Transverse colon (tissue), 4 donors: Measurements from ENCODE around the gene FAM228A. TPM values are rescaled to one million over a fixed set of nuclear protein-coding genes. Genes with fewer than 3 reads are reported as not detected.

Source experiments
- DNase-seq: peaks from one replicate; pipeline ENCODE4 v3.0.0-alpha.2; 2019
- H3K27ac ChIP-seq, 4 donors: fragments of 200-600 bp; sonication (generic); 2 replicates each; pipeline ENCODE4 v1.5.1; 2016 to 2018; ENCODE audit warnings: inconsistent platforms in 4 of 4
- H3K27me3 ChIP-seq: fragments of 200-600 bp; sonication (generic); 2 replicates; pipeline ENCODE4 v1.5.1; 2017; ENCODE audit warnings: inconsistent platforms
- H3K36me3 ChIP-seq, 4 donors: fragments of 200-600 bp; sonication (generic); 2 replicates each; pipeline ENCODE4 v1.5.1; 2017 to 2019; ENCODE audit warnings: inconsistent platforms in 4 of 4
- H3K4me1 ChIP-seq, 4 donors: fragments of 200-600 bp; sonication (generic); 2 replicates each; pipeline ENCODE4 v1.5.1; 2017 to 2020; ENCODE audit warnings: inconsistent platforms in 4 of 4
- H3K4me3 ChIP-seq, 4 donors: fragments of 200-600 bp; sonication (generic); 1 replicate in 1 of 4; 2 replicates in 3 of 4; pipeline versions ENCODE4 v1.5.1 to v1.6.1; 2017 to 2019; ENCODE audit warnings: inconsistent platforms in 4 of 4
- H3K9me3 ChIP-seq, 2 donors: fragments of 200-600 bp; sonication (generic); 2 replicates each; pipeline ENCODE4 v1.5.1; 2017 to 2019; ENCODE audit warnings: inconsistent platforms in 2 of 2
- EP300 ChIP-seq: sonication (generic); formaldehyde crosslinking; IDR thresholded peaks from one replicate; pipeline ENCODE4 v1.6.1; 2017; ENCODE audit warnings: antibody characterized with exemption, low read depth
- POLR2A ChIP-seq: fragments of 450-650 bp; IDR thresholded peaks from one replicate; pipeline ENCODE4 v1.6.1; 2016; ENCODE audit warnings: antibody characterized with exemption, mild to moderate bottlenecking, moderate library complexity
- POLR2AphosphoS5 ChIP-seq, 3 donors: sonication (generic); formaldehyde crosslinking; IDR thresholded peaks; one replicate each; pipeline ENCODE4 v1.6.1; 2016; ENCODE audit warnings: antibody characterized with exemption in 3 of 3
- WGBS, 2 donors: methylation state at CpG; one replicate each; pipeline ENCODE4 v1.1.5; 2018; ENCODE audit warnings: low coverage in 1 of 2; 5-methylcytosine and 5-hydroxymethylcytosine counted together
- in situ Hi-C, 4 donors: fragments of 200-750 bp; cut with MboI; loops; one replicate each; pipeline versions ENCODE4 v1.15.0 to v1.15.1; 2017; ENCODE audit warnings: low sequenced_read_pairs in 3 of 4, low pct_ligation_motif_present in 1 of 4, low pct_unique_long_range_greater_than_20kb in 1 of 4
- intact Hi-C: fragments of 100-400 bp; cut with DNase I; formaldehyde crosslinking; loops from one replicate; pipeline ENCODE4 v1.15.1; 2023; ENCODE audit warnings: low total_unique reads
- total RNA-seq, 4 donors: library from RNA; depleted of rRNA; stranded (reverse); fragments of >200 nt; gene quantifications; one replicate each; pipeline ENCODE4 v1.1.0, GENCODE V29; 2016
- TF ChIP-seq, protein P1 (sequence below), 5 experiments: fragments of 200-600 bp in 3 of 5; fragments of 450-650 bp in 2 of 5; sonication (generic) in 3 of 5; IDR thresholded peaks; 1 replicate in 2 of 5; 2 replicates in 3 of 5; pipeline ENCODE4 v1.5.1; 2016 to 2017; ENCODE audit warnings: antibody characterized with exemption in 5 of 5, inconsistent platforms in 3 of 5, mild to moderate bottlenecking in 2 of 5, moderate library complexity in 1 of 5

The FAM228A gene
- total RNA-seq, 4 donors from 2014 or later: 0.27 TPM; not detected in 3

DNA sequence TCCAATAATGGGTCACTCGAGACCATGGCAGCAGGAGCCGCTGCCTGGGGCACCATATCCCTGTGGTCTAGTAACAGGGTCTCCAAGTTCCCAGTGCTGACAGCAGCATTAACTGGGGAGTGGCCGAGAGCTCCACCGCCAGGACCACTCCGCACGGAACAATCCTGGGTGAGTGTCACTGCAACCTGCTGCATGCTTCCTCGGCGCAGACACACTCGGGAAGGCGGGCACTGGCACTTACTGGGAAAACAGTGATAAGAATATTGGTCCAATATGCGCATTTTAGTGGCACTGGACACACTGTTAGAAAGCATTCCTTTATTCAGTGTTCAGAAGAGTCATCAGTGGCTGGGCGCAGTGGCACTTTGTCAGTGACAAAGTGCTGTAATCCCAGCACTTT, 29.7 kb downstream of the FAM228A start:
- Histone ChIP-seq H3K4me1 (no peaks in the 10 kb centered on the region), H3K9me3 (no peaks in the 10 kb centered on the region), H3K27me3 (no peaks in the 10 kb centered on the region), H3K4me3 (no peak overlapping the region), H3K36me3 (peaks cover 0 to 27% (median 10%) of the 10 kb centered on the region in 4 donors), H3K27ac (no peak overlapping the region)
- in situ Hi-C loops: no loop called here
- intact Hi-C loops: no loop called here
- DNase-seq: no peak
- TF ChIP-seq EP300 (no peak), POLR2A (no peak), POLR2AphosphoS5 (IDR thresholded peaks at IDR 0.05) (no peak)
- TF ChIP-seq, protein P1, sequence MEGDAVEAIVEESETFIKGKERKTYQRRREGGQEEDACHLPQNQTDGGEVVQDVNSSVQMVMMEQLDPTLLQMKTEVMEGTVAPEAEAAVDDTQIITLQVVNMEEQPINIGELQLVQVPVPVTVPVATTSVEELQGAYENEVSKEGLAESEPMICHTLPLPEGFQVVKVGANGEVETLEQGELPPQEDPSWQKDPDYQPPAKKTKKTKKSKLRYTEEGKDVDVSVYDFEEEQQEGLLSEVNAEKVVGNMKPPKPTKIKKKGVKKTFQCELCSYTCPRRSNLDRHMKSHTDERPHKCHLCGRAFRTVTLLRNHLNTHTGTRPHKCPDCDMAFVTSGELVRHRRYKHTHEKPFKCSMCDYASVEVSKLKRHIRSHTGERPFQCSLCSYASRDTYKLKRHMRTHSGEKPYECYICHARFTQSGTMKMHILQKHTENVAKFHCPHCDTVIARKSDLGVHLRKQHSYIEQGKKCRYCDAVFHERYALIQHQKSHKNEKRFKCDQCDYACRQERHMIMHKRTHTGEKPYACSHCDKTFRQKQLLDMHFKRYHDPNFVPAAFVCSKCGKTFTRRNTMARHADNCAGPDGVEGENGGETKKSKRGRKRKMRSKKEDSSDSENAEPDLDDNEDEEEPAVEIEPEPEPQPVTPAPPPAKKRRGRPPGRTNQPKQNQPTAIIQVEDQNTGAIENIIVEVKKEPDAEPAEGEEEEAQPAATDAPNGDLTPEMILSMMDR (IDR thresholded peaks at IDR 0.05): no peak
- WGBS, 2 donors: 98% methylated on average over 12 of the region's 12 CpGs; no CpG with 5 or more reads in 1 of the 2 donors

DNA sequence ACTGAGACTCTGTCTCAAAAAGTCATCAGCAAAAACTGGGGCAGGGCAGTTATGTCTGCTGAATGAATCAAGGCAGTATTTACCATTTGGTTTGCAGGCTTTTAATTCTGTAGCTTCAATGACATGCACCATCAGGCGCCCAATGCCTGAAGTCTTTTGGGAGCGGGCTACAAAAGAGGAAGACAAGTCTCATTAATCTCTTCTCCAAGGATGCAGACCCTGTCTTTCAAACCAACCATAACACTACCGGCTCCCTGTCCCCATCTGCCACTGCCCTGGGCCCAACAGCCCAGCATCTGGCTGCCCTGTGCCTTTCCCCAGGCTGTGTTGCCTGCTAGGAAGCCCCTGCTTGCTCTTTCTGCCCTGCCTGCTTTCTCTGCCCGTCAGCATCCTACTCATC, 30.3 kb downstream of the FAM228A start:
- TF ChIP-seq, protein P1 (IDR thresholded peaks at IDR 0.05): no peak
- no peak for TF ChIP-seq EP300
- TF ChIP-seq POLR2AphosphoS5 (IDR thresholded peaks at IDR 0.05): no peak
- TF ChIP-seq POLR2A: no peak
- no peaks in the 10 kb centered on the region for H3K9me3 ChIP-seq
- in situ Hi-C loops: no loop called here
- peaks cover 0 to 32% (median 13%) of the 10 kb centered on the region in 4 donors for H3K36me3 ChIP-seq
- no peaks in the 10 kb centered on the region for H3K4me1 ChIP-seq
- no peaks in the 10 kb centered on the region for H3K27me3 ChIP-seq
- H3K4me3 ChIP-seq: no peak overlapping the region
- DNase-seq: no peak
- WGBS, 2 donors: 89% methylated on average over 4 of the region's 4 CpGs; no CpG with 5 or more reads in 1 of the 2 donors
- H3K27ac ChIP-seq: no peak overlapping the region
- intact Hi-C loops: no loop called here

DNA sequence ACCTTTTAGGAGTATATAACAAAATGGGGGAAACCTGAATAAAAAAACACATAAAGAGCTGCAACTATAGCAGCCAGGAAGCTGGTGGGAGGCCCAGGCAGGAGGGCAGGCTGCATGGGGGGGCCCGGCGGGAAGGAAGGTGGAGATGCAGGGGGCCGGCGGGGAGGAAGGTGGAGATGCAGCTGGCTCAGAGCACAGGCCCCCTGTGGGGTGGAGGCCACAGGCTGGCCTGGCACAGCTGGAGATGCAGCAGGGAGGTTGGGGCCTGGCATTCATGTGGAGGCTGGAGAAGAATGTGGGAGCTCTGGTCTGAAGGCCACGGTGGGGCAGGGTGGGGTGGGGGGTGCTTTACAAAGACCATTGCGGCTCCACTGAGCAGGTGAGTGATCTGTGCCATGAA, 31.4 kb downstream of the FAM228A start:
- intact Hi-C loops (no loop called here), in situ Hi-C loops (no loop called here)
- DNase-seq: no peak
- Histone ChIP-seq H3K4me3 (no peak overlapping the region), H3K4me1 (no peaks in the 10 kb centered on the region), H3K27ac (no peak overlapping the region), H3K27me3 (no peaks in the 10 kb centered on the region), H3K36me3 (peaks cover 0 to 32% (median 14%) of the 10 kb centered on the region in 4 donors), H3K9me3 (no peaks in the 10 kb centered on the region)
- TF ChIP-seq, protein P1 (IDR thresholded peaks at IDR 0.05): no peak
- TF ChIP-seq POLR2AphosphoS5 (IDR thresholded peaks at IDR 0.05) (no peak), EP300 (no peak), POLR2A (no peak)
- 100% methylated on average over 6 of the region's 6 CpGs; no CpG with 5 or more reads in 1 of the 2 donors for whole genome bisulfite sequencing, 2 donors

DNA sequence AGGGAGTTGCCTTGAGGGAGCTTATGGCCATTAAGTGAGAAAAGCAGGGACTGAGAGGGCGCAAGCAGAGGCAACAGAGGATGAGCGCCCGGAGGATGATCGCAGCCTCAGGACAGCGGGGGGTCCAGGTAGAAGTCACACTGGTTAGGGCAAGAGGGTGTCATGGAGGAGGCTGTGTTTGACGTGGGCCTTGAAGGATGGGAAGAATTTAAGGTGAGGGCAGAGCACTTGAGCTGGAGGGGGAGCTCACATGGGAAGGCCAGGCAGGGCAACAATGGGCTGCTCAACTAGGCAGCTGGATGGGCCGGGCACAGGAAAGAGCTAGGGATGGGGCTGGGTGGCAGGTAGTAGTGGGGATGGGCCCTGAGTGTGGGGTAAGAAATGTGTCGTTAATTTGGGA, 31.9 kb downstream of the FAM228A start:
- Histone ChIP-seq H3K36me3 (peaks cover 0 to 37% (median 14%) of the 10 kb centered on the region in 4 donors), H3K27ac (no peak overlapping the region), H3K4me1 (no peaks in the 10 kb centered on the region), H3K4me3 (no peak overlapping the region), H3K9me3 (no peaks in the 10 kb centered on the region), H3K27me3 (no peaks in the 10 kb centered on the region)
- DNase-seq: no peak
- WGBS, 2 donors: 83 to 94% methylated on average over 6 to 8 of the region's 8 CpGs
- in situ Hi-C loops (no loop called here), intact Hi-C loops (no loop called here)
- TF ChIP-seq, protein P1 (IDR thresholded peaks at IDR 0.05): no peak
- TF ChIP-seq EP300 (no peak), POLR2A (no peak), POLR2AphosphoS5 (IDR thresholded peaks at IDR 0.05) (no peak)
